Hepatic stellate cell (primary cell): ENCODE results near the gene PPP1R37.
"Not testable (repeated sequence)": the region's sequence is repeated elsewhere in the genome, so short reads cannot be mapped to it uniquely, and the experiment has no call there.

Source experiments
- DNase-seq: peaks from one replicate; pipeline ENCODE4 v3.0.0; 2011; ENCODE audit warnings: low spot score

Gene PPP1R37

GRCh38 chr19:45095496-45096413 is 2.8 kb downstream of the PPP1R37 start:
- DNase-seq = no peak

- DNase-seq = no peak
Observed at GRCh38 chr19:45096700-45097099, 3.7 kb downstream of the PPP1R37 start.

GRCh38 chr19:45097450-45097775 is 4.4 kb downstream of the PPP1R37 start:
- DNase-seq = no peak

GRCh38 chr19:45097776-45098520 is 5.0 kb downstream of the PPP1R37 start:
- peak; percentile 99 for DNase-seq

GRCh38 chr19:45098521-45099466 is 5.8 kb downstream of the PPP1R37 start:
- no peak for DNase-seq

GRCh38 chr19:45099467-45100191 is 6.7 kb downstream of the PPP1R37 start:
- DNase-seq = no peak

GRCh38 chr19:45100201-45100600 is 7.2 kb downstream of the PPP1R37 start:
- DNase-seq = no peak

GRCh38 chr19:45100846-45101252 is 7.9 kb downstream of the PPP1R37 start:
- DNase-seq = peak; percentile 87

- DNase-seq = no peak
Observed at GRCh38 chr19:45101806-45102205, 8.8 kb downstream of the PPP1R37 start.

GRCh38 chr19:45102481-45102880 is 9.5 kb downstream of the PPP1R37 start:
- DNase-seq = no peak

GRCh38 chr19:45103156-45103507 is 10.2 kb downstream of the PPP1R37 start:
- no peak for DNase-seq

- no peak for DNase-seq
Observed at GRCh38 chr19:45103508-45104319, 10.7 kb downstream of the PPP1R37 start.

- DNase-seq = no peak
Observed at GRCh38 chr19:45104658-45105349, 11.8 kb downstream of the PPP1R37 start.

GRCh38 chr19:45106363-45106762 is 13.4 kb downstream of the PPP1R37 start:
- not testable (repeated sequence) for DNase-seq

- DNase-seq = no peak
Observed at GRCh38 chr19:45107621-45108150, 14.7 kb downstream of the PPP1R37 start.

GRCh38 chr19:45110851-45111266 is 17.9 kb downstream of the PPP1R37 start:
- no peak for DNase-seq

GRCh38 chr19:45112111-45112827 is 19.3 kb downstream of the PPP1R37 start:
- no peak for DNase-seq

- DNase-seq = no peak
Observed at GRCh38 chr19:45113628-45114027, 20.6 kb downstream of the PPP1R37 start.

- no peak for DNase-seq
Observed at GRCh38 chr19:45114116-45114515, 21.1 kb downstream of the PPP1R37 start.
